IPS-18c (cell line): ENCODE measurements around the gene TFF2.

Experiments used
- H3K4me3 ChIP-seq: 2 replicates; pipeline ENCODE4 v1.7.0; 2013; ENCODE audit warnings: low read depth, mild to moderate bottlenecking, low read length, moderate library complexity; ENCODE audit not compliant: insufficient read depth
- H3K9me3 ChIP-seq: one replicate; pipeline ENCODE4 v1.6.1; 2013; ENCODE audit warnings: mild to moderate bottlenecking, low read length, moderate library complexity; ENCODE audit not compliant: control insufficient read depth, insufficient read depth

Gene TFF2

DNA sequence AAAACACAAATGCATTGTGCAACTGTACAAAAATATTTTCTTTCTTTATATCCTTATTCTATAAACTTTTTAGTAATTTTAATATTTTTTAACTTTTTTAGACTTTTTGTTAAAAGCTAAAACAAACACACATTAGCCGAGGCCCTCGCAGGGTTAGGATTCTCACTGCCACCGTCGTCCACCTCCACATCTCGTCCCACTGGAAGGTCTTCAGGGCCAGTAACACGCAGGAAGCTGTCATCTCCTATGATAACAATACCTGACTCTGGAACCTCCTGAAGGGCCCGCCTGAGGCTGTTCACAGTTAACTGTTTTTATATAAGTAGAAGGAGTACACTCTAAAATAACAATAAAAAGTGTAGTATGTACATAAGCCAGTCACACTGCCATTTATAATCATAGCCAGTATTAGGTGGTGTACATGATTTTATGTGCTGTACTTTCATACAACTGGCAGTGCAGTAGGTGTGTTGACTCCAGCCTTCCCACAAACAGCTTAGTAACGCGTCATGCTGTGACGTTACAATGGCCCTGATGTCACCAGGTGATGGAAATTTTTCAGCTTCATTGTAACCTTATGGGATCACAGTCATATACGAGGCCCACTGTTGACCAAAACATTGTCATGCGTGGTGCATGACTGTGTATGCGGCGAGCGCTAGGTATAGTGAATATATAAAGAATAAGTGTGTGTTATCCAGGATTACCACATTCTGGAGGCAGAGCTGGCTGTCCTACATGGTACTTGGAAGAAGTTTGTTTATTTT, 8.8 kb downstream of the TFF2 start:
- H3K4me3 ChIP-seq = no peak overlapping the region

DNA sequence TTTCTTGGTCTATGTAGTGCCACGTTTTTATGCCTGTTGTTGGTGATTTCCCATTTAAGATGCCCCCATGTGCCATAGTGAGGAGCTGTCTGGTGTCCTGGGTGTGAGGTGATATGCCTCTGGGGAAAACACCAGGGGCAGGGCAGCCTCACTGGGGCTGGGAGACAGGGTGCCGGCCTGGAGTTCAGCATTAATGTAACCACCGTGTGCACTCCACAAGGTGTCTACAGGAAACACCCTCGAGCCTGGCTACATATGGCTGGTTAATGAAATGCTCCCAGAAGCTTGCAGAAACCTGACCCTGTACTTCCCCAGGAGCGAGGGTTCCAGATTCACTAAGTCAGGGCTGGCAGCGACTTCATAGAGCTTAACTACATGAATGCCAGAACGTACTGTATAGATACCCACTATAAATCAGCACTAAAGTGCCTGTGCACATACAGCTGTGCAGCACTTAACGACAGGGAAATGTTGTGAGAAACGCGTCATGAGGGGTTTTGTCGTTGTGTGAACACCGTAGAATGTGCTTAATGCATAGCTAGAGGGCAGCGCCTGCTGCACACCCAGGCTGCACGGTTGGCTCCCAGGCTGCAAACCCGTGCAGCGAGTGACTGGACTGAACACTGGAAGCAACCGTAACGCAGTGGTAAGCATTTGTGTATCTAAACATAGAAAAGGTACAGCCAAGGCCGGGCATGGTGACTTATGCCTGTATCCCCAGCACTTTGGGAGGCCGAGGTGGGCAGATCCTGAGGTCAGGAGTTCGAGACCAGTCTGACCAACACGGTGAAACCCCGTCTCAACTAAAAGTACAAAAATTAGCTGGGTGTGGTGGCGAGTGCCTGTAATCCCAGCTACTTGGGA, 10.4 kb downstream of the TFF2 start:
- Histone ChIP-seq H3K4me3 (no peak overlapping the region), H3K9me3 (no peaks in the 10 kb centered on the region)

More for the DNA sequence above, 8.8 kb downstream of the TFF2 start:
- no peaks in the 10 kb centered on the region for H3K9me3 ChIP-seq

DNA sequence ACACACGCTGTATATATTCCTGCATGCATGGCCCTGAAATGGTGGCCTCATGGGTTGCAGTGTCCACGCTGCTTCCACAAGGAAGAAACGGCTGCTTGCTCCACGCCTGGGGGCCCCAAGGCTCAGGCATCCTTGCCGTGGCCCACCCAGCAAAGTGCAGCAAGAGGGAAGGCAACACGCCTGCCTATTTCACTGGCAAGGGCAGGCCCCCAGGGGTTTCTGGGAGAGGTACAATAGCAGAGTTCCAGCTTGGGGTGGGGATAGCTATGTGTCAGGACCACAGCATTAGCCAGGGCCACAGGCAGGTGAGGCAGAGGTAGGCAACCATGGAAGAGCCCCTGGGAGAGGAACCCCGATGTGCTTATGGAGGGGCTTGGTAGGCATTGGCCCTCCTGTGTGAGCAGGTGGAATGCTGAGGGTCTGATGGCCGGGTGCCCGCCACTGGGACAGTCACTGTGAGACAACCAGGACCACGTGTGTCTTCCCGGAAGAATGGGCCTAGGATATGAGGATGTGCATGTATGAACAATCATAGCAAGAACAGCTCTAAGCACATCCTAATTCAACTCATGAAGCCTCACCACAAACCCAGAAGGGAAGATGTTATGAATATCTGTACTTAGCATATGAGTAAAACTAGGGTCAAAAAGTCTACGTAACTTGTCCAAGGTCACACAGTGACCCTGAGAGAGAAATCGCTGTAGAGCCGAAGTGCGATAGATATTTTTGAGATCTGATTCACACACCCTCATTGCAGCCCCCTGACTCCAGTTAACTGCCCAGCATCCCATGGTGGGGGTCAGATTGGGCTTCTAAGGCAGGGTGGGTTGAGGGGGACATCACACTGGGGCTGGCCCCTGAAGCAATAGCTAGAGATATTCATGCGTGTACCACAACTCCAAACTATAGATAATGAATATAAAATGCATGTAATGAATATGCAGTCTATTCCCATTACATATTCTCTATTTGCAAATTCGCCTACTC, 11.8 kb downstream of the TFF2 start:
- Histone ChIP-seq H3K4me3 (no peak overlapping the region), H3K9me3 (no peaks in the 10 kb centered on the region)

DNA sequence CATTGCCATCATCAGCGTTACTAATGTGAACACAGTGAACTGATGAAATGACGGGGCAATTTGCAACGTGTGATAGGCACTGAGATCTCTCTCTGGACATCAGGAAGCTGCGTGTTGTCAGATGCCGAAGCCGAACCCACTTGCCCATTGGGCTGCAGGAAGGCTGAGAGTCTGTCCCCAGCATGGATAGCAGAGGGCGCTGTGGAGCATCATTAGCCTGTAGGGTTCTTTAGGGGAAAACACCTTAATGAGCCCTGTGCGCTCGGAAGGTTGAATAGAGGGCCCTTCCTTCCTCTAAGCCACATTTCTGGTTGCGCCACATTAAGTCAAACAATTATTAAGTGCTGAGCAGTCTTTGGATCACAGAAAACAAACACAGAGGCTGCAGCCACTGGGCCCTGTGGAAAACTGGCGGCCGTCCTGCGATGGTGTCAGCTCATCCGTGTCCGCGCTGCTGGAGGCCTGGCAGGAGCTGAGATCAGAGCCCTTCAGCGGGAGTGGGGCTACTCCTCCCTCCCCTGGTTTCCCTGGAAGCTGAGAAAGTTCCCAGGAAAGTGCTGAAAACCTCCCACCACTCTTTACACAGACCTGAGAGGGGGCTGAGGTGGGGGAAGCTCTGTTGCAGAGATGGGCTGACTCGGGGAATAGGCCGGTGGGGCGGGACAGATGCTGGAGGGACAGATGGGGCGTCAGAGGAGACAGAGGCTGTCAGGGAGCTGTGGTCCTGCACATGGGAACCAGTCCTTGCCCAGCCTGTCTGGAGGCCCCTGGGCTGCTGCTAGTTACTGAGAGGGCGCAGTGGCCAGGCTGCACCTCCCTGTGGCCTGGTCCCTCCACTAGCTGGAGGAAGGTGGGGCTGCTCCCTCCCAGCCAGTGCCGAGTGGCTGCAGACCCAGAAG, 12.7 kb downstream of the TFF2 start:
- H3K9me3 ChIP-seq = no peaks in the 10 kb centered on the region
- H3K4me3 ChIP-seq = no peak overlapping the region

DNA sequence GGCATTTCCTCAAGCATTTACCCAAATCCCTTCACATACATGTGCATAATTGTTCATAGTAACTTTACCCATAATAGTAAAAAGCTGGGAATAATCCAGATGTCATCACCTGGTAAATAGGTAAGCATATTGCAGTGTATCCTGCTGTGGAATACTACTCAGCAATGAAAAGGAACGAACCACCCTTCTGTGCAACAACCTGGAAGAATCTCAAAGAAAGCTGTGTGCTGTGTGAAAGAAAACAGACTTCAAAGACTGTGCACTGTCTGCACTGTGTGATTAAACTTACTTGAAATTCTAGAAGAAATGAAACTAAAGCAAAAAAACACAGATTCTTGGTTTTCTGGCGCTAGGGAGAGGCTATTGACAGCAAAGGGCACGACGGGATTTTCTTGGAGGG, 13.5 kb downstream of the TFF2 start:
- Histone ChIP-seq H3K9me3 (no peaks in the 10 kb centered on the region), H3K4me3 (no peak overlapping the region)

DNA sequence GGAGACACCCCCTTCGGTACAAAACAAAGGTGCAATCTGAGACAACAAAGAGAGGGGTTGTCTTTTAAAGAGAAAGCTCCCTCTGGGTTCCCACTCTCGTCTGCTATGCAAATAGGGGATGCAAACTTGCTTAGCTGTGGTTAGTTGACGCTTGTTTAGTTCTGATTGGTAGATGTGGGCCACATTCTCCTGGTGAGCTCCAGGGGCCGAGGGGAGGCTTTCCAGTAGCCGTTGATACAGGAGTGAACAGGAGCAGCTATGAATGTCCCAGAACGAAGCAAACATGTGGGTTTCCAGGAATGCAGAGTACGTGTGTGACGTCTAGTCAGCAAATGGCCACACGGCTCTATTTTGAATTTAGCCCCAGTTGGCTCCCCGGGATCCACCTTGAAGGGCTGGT, 14.7 kb downstream of the TFF2 start:
- no peaks in the 10 kb centered on the region for H3K9me3 ChIP-seq
- no peak overlapping the region; the same call in 1 of the 2 replicates for H3K4me3 ChIP-seq

DNA sequence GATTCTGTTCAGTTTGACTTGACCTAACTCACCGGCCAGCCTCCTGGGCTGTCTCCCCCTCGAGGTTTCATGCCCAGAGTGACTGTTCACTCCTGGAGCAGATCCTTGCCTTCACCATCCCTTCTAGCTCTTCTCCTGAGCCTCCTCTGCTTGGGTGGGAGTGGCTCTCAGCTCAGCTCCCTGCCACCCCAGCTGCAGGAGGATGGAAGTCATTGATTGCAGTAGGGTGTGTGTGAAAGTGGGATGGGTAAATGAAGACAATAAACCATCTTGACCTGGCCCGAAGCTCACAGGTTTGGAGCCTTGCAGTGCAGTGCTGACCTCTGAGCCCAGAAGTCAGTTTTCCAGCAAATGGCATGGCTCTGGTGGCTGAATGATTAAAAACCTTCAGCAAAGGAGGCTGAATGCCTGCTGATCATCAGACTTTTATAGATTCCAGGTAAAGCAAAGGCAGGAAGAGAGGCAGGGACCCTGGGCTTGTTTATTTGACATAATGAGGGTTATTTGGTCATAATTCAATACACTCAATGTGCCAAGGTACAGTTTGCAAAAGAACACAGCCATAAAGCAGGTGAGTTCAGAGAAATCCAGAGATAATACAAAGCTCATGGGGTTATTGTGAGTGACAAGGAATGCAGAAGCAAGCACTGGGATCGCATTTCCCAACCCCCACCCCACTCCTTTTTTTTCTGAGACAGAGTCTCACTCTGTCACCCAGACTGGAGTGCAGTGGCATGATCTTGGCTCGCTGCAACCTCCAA, 18.1 kb downstream of the TFF2 start:
- Histone ChIP-seq H3K9me3 (no peaks in the 10 kb centered on the region), H3K4me3 (no peak overlapping the region)

DNA sequence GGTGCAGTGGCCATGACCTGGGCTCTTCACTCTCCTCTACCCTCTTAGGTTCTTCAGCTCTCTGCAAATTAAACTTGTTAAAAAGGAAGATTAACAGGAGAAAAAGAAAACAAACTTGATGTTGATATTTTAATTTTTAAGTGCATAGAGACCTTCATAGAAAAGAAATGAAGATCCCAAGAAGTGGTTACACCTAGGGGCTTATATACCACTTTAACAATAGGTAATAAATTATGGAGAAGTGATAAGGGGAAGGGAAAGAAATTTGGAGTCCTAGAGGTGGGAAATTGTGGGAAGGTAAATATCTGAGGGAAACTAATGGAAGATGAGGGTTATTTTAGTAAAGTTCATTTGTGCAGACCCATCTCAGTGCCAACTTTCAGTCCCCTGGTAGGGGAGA, 19.1 kb downstream of the TFF2 start:
- H3K4me3 ChIP-seq = no peak overlapping the region
- no peaks in the 10 kb centered on the region for H3K9me3 ChIP-seq

DNA sequence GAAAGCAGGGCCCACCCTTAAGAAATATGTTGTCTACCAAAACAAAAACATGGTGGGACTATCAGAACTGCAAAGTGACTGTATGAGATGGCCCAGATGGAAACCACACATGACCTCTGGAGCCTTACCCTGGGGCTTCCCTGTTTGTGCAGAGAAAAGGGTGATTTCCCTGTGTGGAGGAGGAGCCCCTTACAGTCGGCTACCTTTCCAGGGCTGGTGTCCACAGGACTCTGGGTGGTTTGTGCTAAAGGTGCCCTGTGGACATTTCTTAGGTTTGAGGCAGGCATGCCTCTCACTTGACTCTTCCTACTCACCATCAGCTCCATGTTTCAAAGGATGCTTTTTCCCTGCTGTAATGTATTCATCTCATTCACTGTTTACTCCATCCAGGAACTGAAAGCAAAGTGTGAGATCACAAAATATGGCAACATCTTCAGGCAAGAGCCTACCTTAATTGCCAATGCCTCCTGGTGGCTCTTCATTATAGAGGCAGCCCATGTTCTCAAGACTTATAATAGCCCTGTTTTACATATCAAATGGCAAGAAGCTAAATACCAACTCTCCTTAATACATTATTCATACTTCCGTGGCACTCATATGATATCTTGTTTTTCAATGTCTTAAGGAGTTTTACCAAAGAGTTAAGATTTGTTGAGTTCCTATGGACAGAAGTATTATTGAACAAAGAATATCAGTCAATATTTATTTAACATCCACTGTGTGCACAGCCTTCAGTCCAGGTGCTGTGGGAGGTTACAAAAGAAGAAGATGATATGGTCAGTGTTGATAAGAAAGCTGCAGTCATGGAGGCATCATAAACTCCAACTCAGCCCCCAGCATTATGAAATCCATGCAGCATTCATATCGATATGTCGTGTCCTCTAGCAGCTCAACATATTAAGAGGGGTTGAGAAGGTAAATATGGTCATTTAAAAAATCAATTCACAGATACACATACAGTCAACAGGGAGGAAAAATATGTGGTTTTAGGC, 20.1 kb downstream of the TFF2 start:
- H3K9me3 ChIP-seq = no peaks in the 10 kb centered on the region
- H3K4me3 ChIP-seq = no peak overlapping the region

DNA sequence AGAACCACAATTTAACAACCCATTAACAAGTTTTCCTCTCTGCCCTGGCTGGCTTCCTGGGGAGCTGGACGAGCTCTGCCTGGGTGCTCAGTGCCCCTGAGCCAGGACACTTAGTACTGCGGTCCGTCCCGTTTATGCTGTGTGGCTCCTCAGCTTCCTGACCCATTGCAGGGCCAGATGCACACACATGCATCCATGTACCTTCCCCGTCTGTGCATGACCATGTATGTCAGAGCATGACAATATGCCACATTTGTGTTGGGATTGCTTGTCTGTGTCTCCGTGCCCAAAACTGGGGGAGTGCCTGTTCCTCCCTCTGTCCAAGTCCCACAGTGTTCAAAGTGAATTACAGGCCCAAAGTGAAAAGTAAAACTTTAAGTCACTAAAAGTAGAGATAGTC, 25.9 kb downstream of the TFF2 start:
- Histone ChIP-seq H3K4me3 (no peak overlapping the region), H3K9me3 (no peaks in the 10 kb centered on the region)

DNA sequence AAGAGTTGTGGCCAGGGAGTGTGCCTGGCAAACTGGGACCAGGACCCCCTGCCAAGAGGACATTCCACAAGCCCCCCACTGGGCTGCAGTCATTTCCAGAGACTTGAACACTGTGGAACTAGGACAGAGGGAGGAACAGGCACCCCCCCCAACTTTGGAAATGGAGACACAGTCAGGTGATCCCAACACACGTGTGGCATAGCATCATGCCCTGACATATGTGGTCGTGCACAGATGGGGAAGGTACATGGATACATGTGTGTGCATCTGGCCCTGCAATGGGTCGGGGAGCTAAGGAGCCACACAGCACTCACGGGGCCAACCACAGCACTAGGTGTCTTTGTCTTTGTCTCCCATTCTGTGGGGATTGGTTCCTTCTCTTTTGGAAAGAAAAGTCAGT, 28.9 kb downstream of the TFF2 start:
- H3K4me3 ChIP-seq = no peak overlapping the region
- H3K9me3 ChIP-seq = no peaks in the 10 kb centered on the region

DNA sequence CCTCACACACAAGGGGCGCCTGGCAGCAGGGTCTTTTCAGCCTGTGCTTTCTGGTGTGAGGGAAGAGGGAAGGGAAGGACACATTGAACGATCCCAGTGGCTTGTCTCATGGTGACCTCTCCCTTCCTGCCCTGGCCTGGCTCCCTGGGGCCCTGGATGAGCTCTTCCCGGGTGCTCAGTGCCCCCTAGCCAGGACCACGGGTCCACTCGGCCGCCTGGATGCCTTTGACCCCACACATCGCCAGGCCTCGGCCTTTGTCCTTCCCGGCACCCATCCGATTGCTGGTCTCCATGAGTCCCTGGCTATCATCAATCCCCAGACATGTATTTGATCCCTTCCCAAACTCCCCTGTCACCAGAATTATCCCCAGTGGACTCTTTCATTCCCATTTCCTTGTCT, 29.6 kb downstream of the TFF2 start:
- Histone ChIP-seq H3K4me3 (no peak overlapping the region), H3K9me3 (no peaks in the 10 kb centered on the region)

DNA sequence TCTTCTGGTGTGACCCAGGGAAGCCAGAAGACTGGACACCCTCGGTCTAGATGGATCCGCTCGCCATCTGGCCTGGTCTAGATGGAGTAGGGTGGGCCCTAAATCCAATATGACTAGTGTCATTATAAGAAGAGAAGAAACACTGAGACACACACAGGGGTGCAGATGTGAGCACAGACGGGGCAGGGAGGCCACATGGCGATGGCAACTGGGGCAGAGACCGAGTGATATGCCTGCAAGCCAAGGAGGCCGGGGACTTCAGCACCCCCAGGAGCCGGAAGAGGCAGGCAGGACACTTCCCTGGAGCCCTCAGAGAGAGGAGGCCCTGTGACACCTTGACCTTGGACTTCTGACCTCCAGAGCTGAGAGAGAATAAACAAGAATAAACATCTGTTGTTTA, 30.0 kb downstream of the TFF2 start:
- no peaks in the 10 kb centered on the region for H3K9me3 ChIP-seq
- H3K4me3 ChIP-seq = no peak overlapping the region

DNA sequence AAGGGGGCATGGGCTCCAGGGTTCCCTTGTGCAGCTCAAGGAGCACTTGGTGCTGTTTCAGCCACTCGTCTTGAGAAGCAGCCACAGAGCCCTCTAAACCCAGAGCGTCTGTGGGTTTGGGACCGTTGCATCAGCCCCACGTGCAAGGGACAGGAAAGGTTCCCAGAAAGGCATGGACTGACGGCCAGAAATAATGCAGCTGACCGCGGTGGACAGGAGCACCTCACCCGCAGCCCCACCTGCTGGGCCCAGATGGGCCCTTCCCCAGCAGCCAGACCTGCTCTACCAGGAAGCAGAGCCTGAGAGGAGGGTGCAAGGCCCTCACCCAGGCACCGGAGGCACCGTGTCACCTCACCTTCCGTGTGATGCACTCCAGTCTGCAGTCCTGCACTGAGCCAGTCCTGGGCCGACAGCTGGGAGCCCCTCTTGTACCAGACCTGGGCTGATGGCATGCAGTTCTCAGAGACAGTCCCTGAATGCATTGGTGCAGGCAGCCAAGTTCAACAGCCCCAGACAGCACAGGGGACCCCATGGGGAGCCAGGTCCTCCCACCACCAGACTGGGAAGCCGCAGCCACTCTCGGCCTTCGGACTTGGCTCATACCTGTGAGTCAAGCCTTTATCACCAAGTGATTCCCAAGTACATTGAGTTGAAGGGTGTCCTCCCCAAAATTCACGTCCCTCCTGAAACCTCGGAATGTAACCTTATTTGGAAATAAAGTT, 30.8 kb downstream of the TFF2 start:
- H3K9me3 ChIP-seq = no peaks in the 10 kb centered on the region
- H3K4me3 ChIP-seq = no peak overlapping the region
